Lower lobe of right lung (tissue), 2 donors: ENCODE measurements around the gene ACAP2. TPM values are rescaled to one million over a fixed set of nuclear protein-coding genes. Genes with fewer than 3 reads are reported as not detected.
"Not testable (repeated sequence)": the region's sequence is repeated elsewhere in the genome, so short reads cannot be mapped to it uniquely, and the experiment has no call there.

Source experiments
- ATAC-seq, 2 donors: fragments of 200-7000 bp; cut with Tn5 transposase; one replicate each; pipeline ENCODE4 v1.9.1; 2020 to 2022; ENCODE audit warnings: mild to moderate bottlenecking in 2 of 2, moderate library complexity in 2 of 2
- DNase-seq: peaks from one replicate; pipeline ENCODE4 v3.0.0-alpha.2; 2020
- H3K27ac ChIP-seq: fragments of 200-600 bp; one replicate; pipeline ENCODE4 v1.8.0; 2022
- H3K27me3 ChIP-seq: fragments of 200-600 bp; one replicate; pipeline ENCODE4 v1.8.0; 2022; ENCODE audit warnings: low read depth
- H3K36me3 ChIP-seq: fragments of 200-600 bp; one replicate; pipeline ENCODE4 v1.8.0; 2022; ENCODE audit warnings: mild to moderate bottlenecking
- H3K4me1 ChIP-seq: fragments of 200-600 bp; one replicate; pipeline ENCODE4 v1.8.0; 2022
- H3K4me3 ChIP-seq: fragments of 200-600 bp; one replicate; pipeline ENCODE4 v1.8.0; 2022; ENCODE audit warnings: mild to moderate bottlenecking
- H3K9me3 ChIP-seq: fragments of 200-600 bp; one replicate; pipeline ENCODE4 v1.8.0; 2022
- CTCF ChIP-seq: fragments of 200-600 bp; IDR thresholded peaks from one replicate; pipeline ENCODE4 v1.8.0; 2022; ENCODE audit warnings: antibody characterized with exemption, mild to moderate bottlenecking
- intact Hi-C: fragments of 100-400 bp; cut with DNase I; formaldehyde crosslinking; loops from one replicate; pipeline ENCODE4 v1.11.0; 2022
- total RNA-seq: library from RNA; stranded (reverse); fragmentation: NEBNext Ultra II Directional; extraction: Animal tissue kit (Norgen Biotek cat#: 25700); gene quantifications from one replicate; pipeline ENCODE4 v1.2.1, GENCODE V29; 2021
- donor health status: DM: no; HTN: yes; CAD: no; lungs with severe emphysema.

ACAP2 gene
- total RNA-seq, 1 donor from 2014 or later, result 68.9 TPM

DNA sequence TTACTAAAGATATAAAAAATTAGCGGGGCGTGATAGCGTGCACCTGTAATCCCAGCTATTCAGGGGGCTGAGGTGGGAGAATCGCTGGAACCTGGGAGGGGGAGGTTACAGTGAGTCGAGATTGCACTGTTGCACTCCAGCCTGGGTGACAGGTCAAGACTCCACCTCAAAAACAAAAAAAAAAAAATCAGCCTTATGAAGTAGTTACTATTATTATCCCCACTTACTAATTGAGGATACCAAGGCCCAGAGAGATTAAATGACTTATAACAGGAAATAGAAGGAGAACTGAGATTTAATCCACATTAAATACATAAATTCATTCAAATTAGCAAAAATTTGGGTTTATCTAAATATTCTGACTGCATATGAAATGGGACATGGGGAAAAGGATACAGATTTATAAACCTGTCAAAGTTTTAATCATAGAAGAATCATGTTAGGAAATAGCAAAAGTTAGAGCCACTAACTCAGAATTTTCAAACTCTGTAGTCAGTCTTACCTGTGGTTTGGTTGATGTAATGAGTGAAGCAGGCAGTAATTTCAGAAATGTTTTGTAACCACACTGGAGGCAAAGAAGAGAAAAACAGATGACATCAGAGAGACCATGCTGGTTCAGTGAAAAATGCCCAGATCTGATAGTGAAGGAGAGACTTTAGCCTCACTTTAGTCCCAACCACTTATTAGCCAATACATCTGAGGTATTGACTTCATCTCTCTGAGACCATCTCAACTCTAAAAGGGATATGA is 25.0 kb upstream of the ACAP2 start:
- Histone ChIP-seq H3K4me3 (no peak overlapping the region), H3K36me3 (no peaks in the 10 kb centered on the region), H3K27me3 (no peaks in the 10 kb centered on the region), H3K27ac (no peak overlapping the region), H3K9me3 (no peaks in the 10 kb centered on the region), H3K4me1 (no peaks in the 10 kb centered on the region)
- ATAC-seq (no peak), DNase-seq (no peak)
- intact Hi-C loops, result no loop called here
- no peak for TF ChIP-seq CTCF

GRCh38 chr3:195466251-195466650 is 23.4 kb upstream of the ACAP2 start:
- H3K27ac ChIP-seq, result no peak overlapping the region
- TF ChIP-seq CTCF, result no peak
- intact Hi-C loops, result no loop called here
- H3K4me3 ChIP-seq, result no peak overlapping the region
- no peak for ATAC-seq
- no peak for DNase-seq
- no peaks in the 10 kb centered on the region for H3K4me1 ChIP-seq
- no peaks in the 10 kb centered on the region for H3K36me3 ChIP-seq
- H3K9me3 ChIP-seq, result no peaks in the 10 kb centered on the region
- no peaks in the 10 kb centered on the region for H3K27me3 ChIP-seq

- ATAC-seq, H3K27me3 ChIP-seq, intact Hi-C loops, DNase-seq, H3K4me3 ChIP-seq, H3K9me3 ChIP-seq, H3K36me3 ChIP-seq, H3K4me1 ChIP-seq, H3K27ac ChIP-seq: not testable (repeated sequence)
These were observed 20.1 kb upstream of the ACAP2 start for GRCh38 chr3:195462922-195463321.

DNA sequence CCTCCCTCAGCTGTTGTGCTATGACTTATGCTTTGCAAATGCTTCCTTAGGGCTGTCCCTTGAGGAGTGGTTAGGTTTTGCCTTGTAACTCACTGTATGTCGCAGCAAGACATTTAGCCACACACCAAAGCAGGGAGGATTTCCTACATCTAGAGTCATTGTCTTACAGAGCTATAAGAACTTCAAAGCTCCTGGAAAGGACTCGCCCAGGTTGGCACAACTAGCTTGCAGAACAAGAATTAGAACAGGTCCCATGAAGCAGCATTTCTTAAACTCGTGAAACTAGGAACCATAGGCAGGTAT is 19.4 kb upstream of the ACAP2 start:
- Histone ChIP-seq H3K4me1 (peaks cover 5% of the 10 kb centered on the region), H3K36me3 (no peaks in the 10 kb centered on the region), H3K4me3 (no peak overlapping the region), H3K27ac (no peak overlapping the region), H3K27me3 (no peaks in the 10 kb centered on the region), H3K9me3 (no peaks in the 10 kb centered on the region)
- DNase-seq (no peak), ATAC-seq (no peak)
- intact Hi-C loops, result no loop called here
- no peak for TF ChIP-seq CTCF

- ATAC-seq (no peak), DNase-seq (no peak)
- H3K9me3 ChIP-seq, result no peaks in the 10 kb centered on the region
- no peaks in the 10 kb centered on the region for H3K36me3 ChIP-seq
- no peak for TF ChIP-seq CTCF
- H3K4me1 ChIP-seq, result peaks cover 5% of the 10 kb centered on the region
- H3K27me3 ChIP-seq, result no peaks in the 10 kb centered on the region
- no peak overlapping the region for H3K4me3 ChIP-seq
- intact Hi-C loops, result no loop called here
- H3K27ac ChIP-seq, result no peak overlapping the region
These were observed 18.9 kb upstream of the ACAP2 start for GRCh38 chr3:195461594-195462307.

GRCh38 chr3:195460091-195460713 is 17.4 kb upstream of the ACAP2 start:
- Histone ChIP-seq H3K36me3 (no peaks in the 10 kb centered on the region), H3K27me3 (no peaks in the 10 kb centered on the region), H3K4me3 (no peak overlapping the region), H3K4me1 (peaks cover 5% of the 10 kb centered on the region), H3K9me3 (no peaks in the 10 kb centered on the region), H3K27ac (no peak overlapping the region)
- no peak for DNase-seq
- no peak for TF ChIP-seq CTCF
- intact Hi-C loops, result no loop called here
- ATAC-seq, result no peak
